ENCODE data around the gene EPYC.

GRCh38 chr12:90958347-90958746 is 46.4 kb downstream of the EPYC start:
- TF ChIP-seq YY1 (IDR thresholded peaks at IDR 0.05; ENCODE audit: insufficient read depth, insufficient read length) (no peak), ZNF274 (IDR thresholded peaks at IDR 0.05; ENCODE audit: low read depth, low read length) (no peak)
